K562 (cell line): ENCODE measurements around the gene JMY.

Experiments used
- ATF2 ChIP-seq: sonication (generic); formaldehyde crosslinking; IDR thresholded peaks from 2 replicates; pipeline ENCODE4 v1.8.1; 2022; ENCODE audit warnings: missing genetic modification reagents
- EZH2 ChIP-seq: IDR thresholded peaks from 2 replicates; pipeline ENCODE4 v1.6.1; 2012; ENCODE audit warnings: low read depth, mild to moderate bottlenecking, inconsistent platforms, low read length, borderline replicate concordance
- FOXP1 ChIP-seq: sonication (generic); formaldehyde crosslinking; IDR thresholded peaks from 2 replicates; pipeline ENCODE4 v1.8.0; 2022; ENCODE audit warnings: mild to moderate bottlenecking, missing genetic modification reagents
- GTF2E2 ChIP-seq: fragments of 200-800 bp; sonication (Bioruptor generic); IDR thresholded peaks from 2 replicates; pipeline ENCODE4 v1.6.1; 2016; ENCODE audit warnings: missing genetic modification characterization, missing compliant biosample characterization
- RBM34 ChIP-seq: fragments of 200-400 bp; formaldehyde crosslinking; IDR thresholded peaks from 2 replicates; pipeline ENCODE4 v1.6.1; 2018; ENCODE audit warnings: low read length, borderline replicate concordance; ENCODE audit not compliant: insufficient read depth
- SIX5 ChIP-seq, 2 experiments: IDR thresholded peaks; 2 replicates each; pipeline ENCODE4 v1.6.1; 2011; ENCODE audit warnings: low read length in 2 of 2, borderline replicate concordance in 1 of 2, low read depth in 1 of 2, mild to moderate bottlenecking in 1 of 2, moderate library complexity in 1 of 2; ENCODE audit not compliant: insufficient read depth in 1 of 2

GRCh38 chr5:79225026-79225425 lies 10.9 kb upstream of the JMY start:
- TF ChIP-seq SIX5 (IDR thresholded peaks at IDR 0.05; ENCODE audit: borderline replicate concordance in 1 of 2, insufficient read depth in 1 of 2, low read depth in 1 of 2, low read length in 2 of 2), result no peak
- no peak for TF ChIP-seq GTF2E2 (tag)
- no peak for TF ChIP-seq EZH2
- TF ChIP-seq FOXP1 (CRISPR knock-in tag), result no peak
- TF ChIP-seq RBM34, result no peak
- no peak for TF ChIP-seq ATF2 (CRISPR knock-in tag)
